ENCODE data around the gene FAAH.

DNA sequence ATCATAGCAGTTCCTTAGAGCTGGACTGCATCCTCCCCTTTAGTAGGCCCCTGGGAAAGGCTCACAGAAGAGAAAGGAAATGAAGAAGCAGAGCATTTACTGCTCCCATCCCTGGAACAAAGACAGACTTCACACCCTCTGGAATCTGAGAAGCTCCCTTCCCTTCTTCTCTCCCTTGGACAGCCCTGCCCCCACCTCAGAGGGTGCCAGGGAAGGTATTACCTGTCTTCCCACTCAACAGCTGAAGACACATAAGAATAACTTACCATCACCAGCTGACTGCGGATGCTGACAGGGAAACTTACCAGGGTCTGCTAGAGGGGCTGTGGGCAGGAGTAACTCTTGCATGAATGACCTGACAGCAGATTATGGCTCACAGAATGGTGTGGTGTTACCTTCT, 14.1 kb upstream of the FAAH start:
- no peak for TF ChIP-seq EZH2 (IDR thresholded peaks at IDR 0.05)
- TF ChIP-seq POLR2AphosphoS5 (IDR thresholded peaks at IDR 0.05; ENCODE audit: borderline replicate concordance, low read depth, low read length): no peak
- no peak for TF ChIP-seq FOXP2 (optimal IDR thresholded peaks at IDR 0.05; ENCODE audit: control extremely low read depth, extremely low read length, insufficient read depth)

Data from SK-N-MC (cell line).